Measurements from ENCODE around the gene CD96.
"Not testable (repeated sequence)": the region's sequence is repeated elsewhere in the genome, so short reads cannot be mapped to it uniquely, and the experiment has no call there.

Gene CD96, protein sequence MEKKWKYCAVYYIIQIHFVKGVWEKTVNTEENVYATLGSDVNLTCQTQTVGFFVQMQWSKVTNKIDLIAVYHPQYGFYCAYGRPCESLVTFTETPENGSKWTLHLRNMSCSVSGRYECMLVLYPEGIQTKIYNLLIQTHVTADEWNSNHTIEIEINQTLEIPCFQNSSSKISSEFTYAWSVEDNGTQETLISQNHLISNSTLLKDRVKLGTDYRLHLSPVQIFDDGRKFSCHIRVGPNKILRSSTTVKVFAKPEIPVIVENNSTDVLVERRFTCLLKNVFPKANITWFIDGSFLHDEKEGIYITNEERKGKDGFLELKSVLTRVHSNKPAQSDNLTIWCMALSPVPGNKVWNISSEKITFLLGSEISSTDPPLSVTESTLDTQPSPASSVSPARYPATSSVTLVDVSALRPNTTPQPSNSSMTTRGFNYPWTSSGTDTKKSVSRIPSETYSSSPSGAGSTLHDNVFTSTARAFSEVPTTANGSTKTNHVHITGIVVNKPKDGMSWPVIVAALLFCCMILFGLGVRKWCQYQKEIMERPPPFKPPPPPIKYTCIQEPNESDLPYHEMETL

DNA sequence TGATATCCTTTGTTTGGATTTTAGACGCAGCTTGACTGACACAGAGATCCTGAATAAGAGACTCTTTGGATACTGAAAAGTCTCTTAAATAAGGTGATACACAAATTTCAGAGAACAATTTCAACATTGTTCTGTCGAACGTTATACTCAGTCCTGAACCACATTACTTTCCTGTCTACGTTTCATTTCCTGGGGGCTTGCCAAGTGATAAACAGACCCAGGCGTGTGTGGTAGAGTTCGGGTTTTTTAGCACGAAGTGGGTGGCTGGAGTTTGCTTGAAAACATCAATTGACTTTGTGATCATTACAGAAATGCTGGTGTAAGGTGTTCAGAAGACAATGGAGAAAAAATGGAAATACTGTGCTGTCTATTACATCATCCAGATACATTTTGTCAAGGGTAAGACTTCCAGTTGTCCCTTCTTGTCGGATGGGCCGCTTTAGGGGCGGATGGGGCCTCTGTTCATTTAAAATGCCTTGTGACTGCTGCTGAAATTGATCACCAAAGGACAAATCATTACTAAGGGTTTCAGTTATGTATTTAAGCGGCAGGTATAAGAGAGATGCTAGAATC, at the start of gene CD96:
TSS of gene CD96 (plus strand) at position 287 of the 573 bp plus-strand sequence. CDS start at position 339, 52 bp downstream.
- DNase-seq, result no peak

GRCh38 chr3:111493276-111493675, 48.7 kb upstream of the CD96 start:
- no peak for DNase-seq

GRCh38 chr3:111496894-111497559, 45.0 kb upstream of the CD96 start:
- DNase-seq, result no peak

DNA sequence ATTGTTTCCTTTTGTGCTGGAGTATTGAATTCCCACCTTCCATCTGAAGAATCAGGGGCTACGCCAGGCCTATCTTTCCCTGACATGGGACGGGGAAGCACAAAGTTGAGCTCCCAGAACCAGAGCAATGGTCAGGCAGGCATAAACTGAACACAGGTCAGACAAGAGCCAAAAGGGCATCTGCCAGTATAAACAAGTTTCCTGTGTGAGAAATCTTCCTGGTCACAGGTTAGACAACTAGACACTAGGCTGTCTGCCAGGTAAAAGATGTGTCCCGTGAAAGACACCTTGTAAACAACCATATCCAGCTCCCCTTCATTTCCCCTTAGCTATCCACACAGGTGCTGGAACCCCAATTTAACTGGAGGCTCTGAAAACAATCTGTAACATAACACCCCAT, 44.0 kb upstream of the CD96 start:
- no peak for DNase-seq

- DNase-seq, result no peak
Measured at GRCh38 chr3:111506435-111506834, 35.6 kb upstream of the CD96 start.

DNA sequence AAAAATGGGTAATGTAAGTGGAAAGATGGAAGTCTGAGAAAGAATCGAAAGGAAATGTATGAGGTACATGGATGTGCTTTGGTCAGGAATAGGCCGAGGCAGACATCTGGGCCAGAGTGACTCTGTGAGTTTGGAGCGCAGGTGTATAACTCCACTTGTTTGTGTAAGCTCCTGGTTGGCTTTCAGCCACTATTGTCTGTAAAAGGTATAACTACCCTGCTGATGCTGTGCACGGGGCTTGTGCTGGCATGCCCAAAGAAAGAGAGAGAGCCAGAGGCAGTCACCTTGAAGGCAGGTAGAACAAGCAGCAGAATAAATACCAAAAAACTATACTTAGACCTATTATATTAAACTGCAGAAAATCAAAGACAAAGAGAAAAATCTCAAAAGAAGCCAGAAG, 32.7 kb upstream of the CD96 start:
- no peak for DNase-seq

DNA sequence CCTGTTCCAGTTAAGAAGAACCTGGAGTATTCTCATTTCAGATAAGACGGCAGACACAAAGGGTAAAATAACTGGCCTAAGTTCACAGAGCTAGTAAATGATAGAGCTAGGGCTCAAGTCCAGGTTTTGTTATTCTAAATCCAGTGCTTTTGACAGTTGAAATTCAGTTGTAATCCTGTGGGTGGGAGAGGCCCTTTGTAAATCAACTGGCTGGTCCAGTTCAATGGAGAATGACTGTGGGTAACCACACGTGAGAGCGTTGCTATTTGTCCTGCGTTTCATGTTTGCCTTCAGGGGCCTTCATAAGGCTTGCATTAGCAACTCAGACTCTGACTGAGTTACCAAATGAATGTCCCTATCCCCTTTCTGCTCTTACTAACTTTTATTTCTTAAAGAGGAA, 24.2 kb upstream of the CD96 start:
- no peak for DNase-seq

DNA sequence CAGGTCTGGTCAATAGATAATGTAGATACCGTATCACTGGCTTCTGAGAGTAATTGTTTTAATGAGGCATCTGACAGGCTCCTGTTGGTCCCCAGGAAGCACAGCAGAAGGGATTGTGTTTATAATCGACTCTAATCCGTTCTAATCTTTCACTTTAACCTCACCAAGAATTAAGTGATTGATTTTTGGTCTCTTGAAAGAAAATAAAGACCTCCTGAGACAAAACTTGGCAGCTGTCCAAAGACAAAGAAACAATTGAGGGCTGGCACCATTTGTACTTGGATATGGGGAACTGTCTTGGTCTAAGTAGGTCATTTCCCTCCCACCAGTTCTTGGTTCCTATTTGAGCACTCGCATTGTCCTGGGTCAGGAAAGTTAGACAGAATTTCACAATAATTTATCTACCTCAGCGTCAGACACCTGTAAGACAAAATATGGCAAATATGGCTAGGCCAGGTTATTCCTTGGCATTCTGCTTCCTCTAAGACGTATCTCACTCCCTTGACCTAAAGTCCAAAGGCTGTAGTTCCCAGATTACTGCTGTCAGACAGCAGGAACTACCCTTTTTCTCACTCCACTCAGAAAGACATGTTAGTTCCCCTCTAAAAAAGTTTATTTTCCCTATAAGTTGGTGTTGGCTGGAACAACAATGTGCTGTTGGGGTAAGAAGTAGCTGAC, 22.7 kb upstream of the CD96 start:
- no peak for DNase-seq

DNA sequence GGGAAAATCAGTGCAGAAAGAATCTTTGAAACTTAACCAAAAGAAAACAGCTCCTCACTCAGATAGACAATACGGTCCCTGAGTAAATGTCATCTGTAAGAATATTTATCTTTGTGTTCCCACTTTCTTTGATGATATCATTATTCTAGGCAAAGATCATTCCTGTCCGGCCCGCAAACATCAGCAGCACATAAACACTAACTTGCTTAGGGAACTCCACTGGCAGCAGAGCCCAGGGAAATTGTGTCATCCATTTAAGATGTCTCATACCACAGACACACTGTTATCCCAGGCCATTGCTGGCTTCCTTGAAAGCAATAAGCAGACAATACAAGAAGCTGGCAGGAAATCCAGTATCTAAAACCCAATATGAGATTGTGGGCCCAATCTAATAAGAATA, 20.1 kb upstream of the CD96 start:
- no peak for DNase-seq

GRCh38 chr3:111524486-111524885, 17.5 kb upstream of the CD96 start:
- DNase-seq, result not testable (repeated sequence)

GRCh38 chr3:111531446-111531845, 10.6 kb upstream of the CD96 start:
- no peak for DNase-seq

- no peak for DNase-seq
Measured at GRCh38 chr3:111534701-111535100, 7.3 kb upstream of the CD96 start.

GRCh38 chr3:111538111-111538510, 3.9 kb upstream of the CD96 start:
- DNase-seq, result no peak

DNA sequence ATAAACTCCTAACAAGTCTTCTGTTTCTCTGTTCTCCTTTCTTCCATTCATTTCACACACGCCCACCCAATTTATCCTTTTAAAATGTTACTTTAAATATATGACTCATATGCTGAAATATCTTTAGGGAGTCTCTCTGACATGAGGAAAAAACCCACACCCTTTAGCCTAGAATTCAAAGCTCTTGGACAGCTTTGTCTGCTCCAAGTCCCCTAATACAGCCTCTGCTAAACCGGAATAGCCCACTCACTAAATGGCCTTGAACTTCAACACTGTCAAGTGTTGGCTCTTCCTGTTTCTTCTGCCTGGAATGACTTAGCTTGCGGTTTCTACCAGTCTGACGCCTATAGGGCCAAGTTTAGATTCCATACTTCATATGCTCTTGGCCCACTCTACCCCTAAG, 3.3 kb upstream of the CD96 start:
- DNase-seq, result no peak

GRCh38 chr3:111539351-111540331, 2.4 kb upstream of the CD96 start:
- DNase-seq, result no peak

DNA sequence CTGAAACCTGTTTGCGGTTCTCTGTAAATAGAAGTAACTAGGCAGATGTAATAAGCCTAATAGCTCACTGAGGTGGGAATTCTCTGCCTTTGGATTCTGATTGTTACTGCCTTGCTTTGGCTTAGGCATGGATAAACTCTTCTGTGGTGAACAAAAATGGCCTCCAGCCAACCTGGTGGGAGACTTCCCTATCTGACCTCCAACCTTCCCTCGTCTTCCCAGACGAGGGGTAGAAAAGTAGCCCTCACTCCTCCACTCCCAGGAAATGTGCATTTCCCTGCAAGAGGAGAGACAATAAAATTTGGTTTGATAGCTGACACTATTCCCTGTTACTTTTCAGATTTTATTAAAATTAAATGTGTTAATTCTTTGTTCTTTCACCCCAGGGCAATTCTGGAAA, 606 bp upstream of the CD96 start:
- DNase-seq, result no peak

DNA sequence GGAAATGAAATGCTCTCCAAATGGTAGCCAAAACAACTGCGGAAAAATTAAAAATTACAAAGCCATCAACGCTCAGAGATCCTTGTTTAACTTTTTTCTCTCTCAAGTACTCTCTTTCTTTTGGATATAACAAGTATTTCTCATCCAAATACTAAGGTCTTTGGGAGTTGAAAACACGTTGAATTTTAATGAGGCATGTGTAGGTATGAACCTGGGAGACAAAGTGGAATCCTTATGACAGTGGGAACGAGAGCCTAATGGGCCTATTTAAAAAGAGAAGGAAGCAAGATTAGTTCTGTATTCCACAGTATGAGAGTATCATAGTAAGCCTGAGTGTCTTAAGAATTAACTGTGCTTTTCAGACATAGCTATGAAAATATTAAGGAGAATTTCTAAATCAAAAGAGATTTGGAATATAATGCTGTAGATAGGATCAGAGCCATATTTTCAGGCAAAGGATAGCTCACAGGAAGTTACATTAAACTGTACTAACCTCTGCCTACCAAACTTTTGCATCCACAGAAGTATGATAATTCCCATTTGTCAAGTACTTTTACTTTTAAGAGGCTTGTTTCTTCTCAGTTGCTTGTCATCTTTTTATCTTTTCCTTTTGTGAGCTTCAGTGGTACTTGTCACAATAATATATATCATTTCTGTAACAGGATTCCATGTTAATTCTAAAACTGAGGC, 759 bp downstream of the CD96 start:
- no peak for DNase-seq

- no peak for DNase-seq
Measured at GRCh38 chr3:111545349-111545748, 3.4 kb downstream of the CD96 start.

- DNase-seq, result no peak
Measured at GRCh38 chr3:111547631-111548030, 5.6 kb downstream of the CD96 start.

DNA sequence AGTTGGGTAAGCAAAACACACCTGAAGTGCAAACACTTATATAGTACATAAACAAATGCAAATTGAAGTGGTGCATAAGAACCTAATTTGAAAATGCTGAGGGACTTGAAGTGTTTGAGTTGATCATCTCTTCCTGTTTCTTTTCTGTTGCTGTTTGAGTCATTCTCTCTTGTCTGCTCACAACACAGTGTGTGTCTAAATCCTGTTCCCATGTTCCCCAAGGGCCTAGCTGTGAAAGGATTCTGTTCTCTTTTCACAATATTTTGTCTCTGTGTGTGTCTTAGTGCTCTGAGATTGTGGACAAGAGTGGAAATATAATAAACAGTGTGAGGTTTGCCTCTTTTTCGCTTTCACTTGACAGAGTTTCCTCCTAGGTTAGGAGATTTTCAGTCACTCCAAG, 6.1 kb downstream of the CD96 start:
- DNase-seq, result no peak

- no peak for DNase-seq
Measured at GRCh38 chr3:111548756-111549155, 6.8 kb downstream of the CD96 start.

Data from DMS79 treated with DMSO at 0.1 percent for 48 hours (cell line).